ENCODE measurements around the gene DNLZ. TPM values are rescaled to one million over a fixed set of nuclear protein-coding genes. Genes with fewer than 3 reads are reported as not detected.

The DNLZ gene
- total and polyA plus RNA-seq, 2 donors (not counting 3 experiments of a cell fraction or from before 2014, with no cell fraction given): 26.9 to 38.4 TPM

DNA sequence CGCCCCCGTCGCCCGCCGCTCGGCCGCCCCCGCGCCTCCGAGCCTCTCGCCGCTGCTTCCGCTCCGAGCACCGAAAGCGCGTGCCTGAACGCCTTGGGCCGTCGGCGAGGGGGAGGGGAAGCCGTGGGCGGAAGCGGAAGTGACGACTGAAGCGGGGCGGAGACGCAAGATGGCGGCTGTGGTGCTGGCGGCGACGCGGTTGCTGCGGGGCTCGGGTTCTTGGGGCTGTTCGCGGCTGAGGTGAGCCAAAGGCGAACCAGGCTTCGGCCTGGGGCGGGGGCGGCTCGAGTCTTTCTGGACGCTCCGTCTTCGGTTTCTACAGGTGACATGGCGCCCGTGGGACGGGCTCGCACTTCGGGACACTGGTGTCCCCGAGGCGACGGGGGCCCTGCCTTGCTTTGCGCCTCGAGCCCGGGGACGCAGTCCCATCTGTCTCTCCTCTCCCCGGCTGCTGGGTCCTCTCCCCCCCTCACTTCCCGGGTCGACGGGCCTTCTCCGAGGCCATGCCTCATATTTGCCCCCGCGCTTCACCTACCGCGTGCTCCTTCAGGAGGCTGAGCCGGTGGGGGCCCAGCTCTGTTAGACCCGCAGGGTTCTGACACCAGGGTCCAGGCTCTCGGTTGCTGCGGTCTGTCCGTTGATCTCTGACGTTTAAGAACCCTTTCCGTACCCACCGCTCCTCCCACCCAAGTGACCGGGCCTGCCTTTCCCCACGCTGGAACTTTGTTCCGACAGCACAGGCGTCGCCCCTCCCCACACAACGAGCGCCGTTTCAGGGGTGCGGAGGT, 47.1 kb upstream of the DNLZ start, which contains the start of the genes ENTR1 and PMPCA:
ENTR1 (minus strand) TSS at position 115 of the 788 bp plus-strand sequence. CDS start 217 bp downstream, outside the sequence.
PMPCA (plus strand) TSS at position 159 of the 788 bp plus-strand sequence; CDS start at position 170, 11 bp downstream.
- peak within 1 kb of the TSS; percentile 42 to 78 (median 63) for H3K4me3 ChIP-seq (replicated peaks in 1 of 3; ENCODE audit: insufficient read depth in 1 of 3, low read depth in 1 of 3, low read length in 3 of 3)
- peaks cover 43% of the 10 kb centered on the region for H3K79me2 ChIP-seq (ENCODE audit: control insufficient read depth, insufficient read depth, low read length)
- intact Hi-C loops (cut with micrococcal nuclease) (loop anchor here (1.0 to 2.0 kb wide), 2 partner anchors 10 to 28 kb away; partner anchors contain the start of genes INPP5E and SNAPC4), dilution Hi-C loops (cut with MboI; ENCODE audit: extremely low pct_ligation_motif_present, low sequenced_read_pairs) (no loop called here)
- H4K20me1 ChIP-seq (replicated peaks; ENCODE audit: control insufficient read depth, extremely low read depth, insufficient read depth, low read length): no peaks in the 10 kb centered on the region
- FAIRE-seq: peak; percentile 94
- H3K9me1 ChIP-seq (replicated peaks; ENCODE audit: control insufficient read depth, extremely low read depth, insufficient read depth, low read length): no peaks in the 10 kb centered on the region
- H3K9ac ChIP-seq (replicated peaks; ENCODE audit: extremely low read depth, insufficient read depth, low read length): peak within 1 kb of the TSS; percentile 76
- peak within 1 kb of the TSS; percentile 68 for H3K4me2 ChIP-seq (ENCODE audit: insufficient read depth, low read length)
- H3K4me1 ChIP-seq (ENCODE audit: control insufficient read depth, extremely low read depth, insufficient read depth, low read length): peaks cover 20% of the 10 kb centered on the region
- TF ChIP-seq FOS (IDR thresholded peaks at IDR 0.05; ENCODE audit: borderline replicate concordance, insufficient read depth, low read length): no peak
- TF ChIP-seq JUN (IDR thresholded peaks at IDR 0.05; ENCODE audit: borderline replicate concordance, insufficient read depth, insufficient read length, low read depth): no peak
- TF ChIP-seq MAX (IDR thresholded peaks at IDR 0.05; ENCODE audit: insufficient read depth, insufficient read length): peak; percentile 58
- TF ChIP-seq POLR2AphosphoS5 (IDR thresholded peaks at IDR 0.05; ENCODE audit: insufficient read depth, low read depth, low read length): peak; percentile 97
- TF ChIP-seq, protein P1, sequence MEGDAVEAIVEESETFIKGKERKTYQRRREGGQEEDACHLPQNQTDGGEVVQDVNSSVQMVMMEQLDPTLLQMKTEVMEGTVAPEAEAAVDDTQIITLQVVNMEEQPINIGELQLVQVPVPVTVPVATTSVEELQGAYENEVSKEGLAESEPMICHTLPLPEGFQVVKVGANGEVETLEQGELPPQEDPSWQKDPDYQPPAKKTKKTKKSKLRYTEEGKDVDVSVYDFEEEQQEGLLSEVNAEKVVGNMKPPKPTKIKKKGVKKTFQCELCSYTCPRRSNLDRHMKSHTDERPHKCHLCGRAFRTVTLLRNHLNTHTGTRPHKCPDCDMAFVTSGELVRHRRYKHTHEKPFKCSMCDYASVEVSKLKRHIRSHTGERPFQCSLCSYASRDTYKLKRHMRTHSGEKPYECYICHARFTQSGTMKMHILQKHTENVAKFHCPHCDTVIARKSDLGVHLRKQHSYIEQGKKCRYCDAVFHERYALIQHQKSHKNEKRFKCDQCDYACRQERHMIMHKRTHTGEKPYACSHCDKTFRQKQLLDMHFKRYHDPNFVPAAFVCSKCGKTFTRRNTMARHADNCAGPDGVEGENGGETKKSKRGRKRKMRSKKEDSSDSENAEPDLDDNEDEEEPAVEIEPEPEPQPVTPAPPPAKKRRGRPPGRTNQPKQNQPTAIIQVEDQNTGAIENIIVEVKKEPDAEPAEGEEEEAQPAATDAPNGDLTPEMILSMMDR (IDR thresholded peaks at IDR 0.05; ENCODE audit: extremely low read depth in 1 of 2, insufficient read depth in 1 of 2, low read depth in 1 of 2, low read length in 2 of 2): no peak
- TF ChIP-seq MYC (IDR thresholded peaks at IDR 0.05; ENCODE audit: low read depth, low read length): peak; percentile 95
- peak; percentile 91 for TF ChIP-seq POLR2A (IDR thresholded peaks at IDR 0.05; ENCODE audit: low read depth, low read length)
- no peak for TF ChIP-seq EZH2 (IDR thresholded peaks at IDR 0.05; ENCODE audit: borderline replicate concordance, low read depth, low read length, severe bottlenecking)
- no peak for TF ChIP-seq GATA2 (IDR thresholded peaks at IDR 0.05; ENCODE audit: insufficient read depth, insufficient read length, low read depth, low read length)
- TSS peak; percentile 62 for BruUV-seq (replicated peaks)
- peak within 1 kb of the TSS; percentile 30 for H2AFZ ChIP-seq (ENCODE audit: low read depth, low read length)
- H3K27me3 ChIP-seq (ENCODE audit: control insufficient read depth in 2 of 2, insufficient read depth in 2 of 2, low read length in 2 of 2): no peaks in the 10 kb centered on the region
- H3K9me3 ChIP-seq (replicated peaks; ENCODE audit: control insufficient read depth, insufficient read depth, low read length): no peaks in the 10 kb centered on the region
- POLR2A ChIA-PET: no interaction called here
- peak within 1 kb of the TSS; percentile 57 for H3K27ac ChIP-seq (ENCODE audit: insufficient read depth, low read depth, low read length)
- CTCF ChIA-PET: interaction anchor here (0.8 to 1.5 kb wide), 6 partner anchors 9 to 98 kb away, joined by 3 to 12 read pairs (median 4); no protein-coding TSS in a partner anchor
- peaks cover 6 to 29% of the 10 kb centered on the region in 2 experiments for H3K36me3 ChIP-seq (ENCODE audit: control insufficient read depth in 2 of 2, extremely low read depth in 1 of 2, insufficient read depth in 2 of 2, low read length in 2 of 2)
- peak; percentile 87 for DNase-seq (ENCODE audit: low read depth, low spot score)

Data from endothelial cell of umbilical vein (primary cell).